ENCODE data around the gene UBTD2. TPM values are rescaled to one million over a fixed set of nuclear protein-coding genes. Genes with fewer than 3 reads are reported as not detected.
"Not testable (repeated sequence)": the region's sequence is repeated elsewhere in the genome, so short reads cannot be mapped to it uniquely, and the experiment has no call there.

UBTD2 gene
- total RNA-seq, 1 donor from 2014 or later: 47.5 TPM

- Mint-ChIP-seq H3K4me3 (ENCODE audit: unreplicated experiment) (no peak overlapping the region), H3K27me3 (ENCODE audit: unreplicated experiment) (no peaks in the 10 kb centered on the region), H3K27ac (ENCODE audit: unreplicated experiment) (no peak overlapping the region), H3K9me3 (ENCODE audit: unreplicated experiment) (no peaks in the 10 kb centered on the region), H3K4me1 (ENCODE audit: unreplicated experiment) (peaks cover 15% of the 10 kb centered on the region), H3K36me3 (ENCODE audit: unreplicated experiment) (no peaks in the 10 kb centered on the region)
- no peak for TF ChIP-seq CTCF (IDR thresholded peaks at IDR 0.05)
- no peak for DNase-seq (ENCODE audit: extremely low spot score, unreplicated experiment)
These were observed 4.9 kb upstream of the UBTD2 start for GRCh38 chr5:172288465-172288864.

DNA sequence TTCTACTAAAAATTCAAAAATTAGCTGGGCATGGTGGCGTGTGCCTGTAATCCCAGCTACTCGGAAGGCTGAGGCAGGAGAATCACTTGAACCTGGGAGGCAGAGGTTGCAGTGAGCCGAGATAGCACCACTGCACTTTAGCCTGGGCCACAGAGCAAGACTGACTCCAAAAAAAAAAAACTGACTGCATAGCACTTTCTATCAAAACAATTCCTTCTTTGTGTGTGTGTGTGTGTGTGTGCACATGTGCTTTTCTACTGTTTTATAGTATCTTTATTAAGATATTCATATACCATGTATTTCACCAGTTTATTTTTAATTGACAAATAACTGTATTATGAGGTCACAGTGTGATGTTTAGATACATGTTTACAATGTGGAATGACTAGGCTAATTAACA, 3.6 kb upstream of the UBTD2 start:
- H3K4me3 Mint-ChIP-seq (ENCODE audit: unreplicated experiment); H3K27me3 Mint-ChIP-seq (ENCODE audit: unreplicated experiment); DNase-seq (ENCODE audit: extremely low spot score, unreplicated experiment); H3K27ac Mint-ChIP-seq (ENCODE audit: unreplicated experiment); H3K36me3 Mint-ChIP-seq (ENCODE audit: unreplicated experiment); H3K9me3 Mint-ChIP-seq (ENCODE audit: unreplicated experiment): not testable (repeated sequence)
- H3K4me1 Mint-ChIP-seq (ENCODE audit: unreplicated experiment): peaks cover 13% of the 10 kb centered on the region

GRCh38 chr5:172285226-172286143, 1.9 kb upstream of the UBTD2 start:
- Mint-ChIP-seq H3K9me3 (ENCODE audit: unreplicated experiment) (no peaks in the 10 kb centered on the region), H3K27ac (ENCODE audit: unreplicated experiment) (peak overlapping the region; percentile 95), H3K27me3 (ENCODE audit: unreplicated experiment) (no peaks in the 10 kb centered on the region), H3K4me3 (ENCODE audit: unreplicated experiment) (peak overlapping the region; percentile 91), H3K4me1 (ENCODE audit: unreplicated experiment) (peaks cover 29% of the 10 kb centered on the region), H3K36me3 (ENCODE audit: unreplicated experiment) (no peaks in the 10 kb centered on the region)
- no peak for TF ChIP-seq CTCF (IDR thresholded peaks at IDR 0.05)
- no peak for DNase-seq (ENCODE audit: extremely low spot score, unreplicated experiment)

- DNase-seq (ENCODE audit: extremely low spot score, unreplicated experiment): no peak
- Mint-ChIP-seq H3K36me3 (ENCODE audit: unreplicated experiment) (no peaks in the 10 kb centered on the region), H3K27me3 (ENCODE audit: unreplicated experiment) (no peaks in the 10 kb centered on the region), H3K4me3 (ENCODE audit: unreplicated experiment) (peak overlapping the region; percentile 91), H3K4me1 (ENCODE audit: unreplicated experiment) (peaks cover 36% of the 10 kb centered on the region), H3K9me3 (ENCODE audit: unreplicated experiment) (no peaks in the 10 kb centered on the region), H3K27ac (ENCODE audit: unreplicated experiment) (peak overlapping the region; percentile 95)
- no peak for TF ChIP-seq CTCF (IDR thresholded peaks at IDR 0.05)
These were observed 1.0 kb upstream of the UBTD2 start for GRCh38 chr5:172284611-172284980.

DNA sequence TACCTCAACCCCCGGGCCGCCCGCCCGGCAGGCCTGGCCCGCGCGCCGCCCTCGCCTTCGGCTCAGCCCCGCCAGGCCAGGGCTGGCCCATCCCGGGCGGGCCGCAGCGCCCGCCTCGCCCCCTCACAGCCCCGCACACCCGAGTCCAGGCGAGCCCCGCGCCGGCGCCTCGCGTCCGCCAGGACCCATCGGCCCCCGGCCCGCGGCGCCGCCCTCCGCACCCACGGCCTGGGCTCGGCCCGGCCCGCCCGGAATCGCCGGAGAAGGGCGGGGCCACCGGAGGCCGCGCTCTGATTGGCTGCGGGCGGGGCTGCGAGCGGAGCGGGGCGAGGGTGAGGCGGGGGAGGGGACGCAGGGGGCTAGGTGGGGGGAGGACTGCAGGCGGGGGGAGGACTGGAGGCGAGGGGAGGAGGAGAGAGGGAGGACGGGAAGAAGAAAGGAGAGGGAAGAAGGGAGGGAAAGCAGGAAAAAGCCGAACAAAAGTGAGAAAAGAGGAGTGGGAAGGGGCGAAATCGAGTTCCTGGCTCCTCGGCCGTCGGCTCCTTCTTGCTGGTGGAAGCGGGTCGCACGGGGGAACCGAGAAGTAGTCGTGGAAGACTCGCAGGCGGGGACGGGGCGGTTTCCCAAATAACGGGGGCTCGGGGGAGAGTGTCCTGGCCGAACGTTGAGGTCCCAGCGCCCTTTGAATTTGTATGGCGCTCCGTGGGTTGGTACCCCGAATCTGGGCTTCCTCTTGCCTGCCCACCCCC, 472 bp upstream of the UBTD2 start:
- Mint-ChIP-seq H3K4me3 (ENCODE audit: unreplicated experiment) (peak overlapping the region; percentile 91), H3K4me1 (ENCODE audit: unreplicated experiment) (peaks cover 39% of the 10 kb centered on the region), H3K27me3 (ENCODE audit: unreplicated experiment) (no peaks in the 10 kb centered on the region), H3K9me3 (ENCODE audit: unreplicated experiment) (no peaks in the 10 kb centered on the region), H3K36me3 (ENCODE audit: unreplicated experiment) (no peaks in the 10 kb centered on the region), H3K27ac (ENCODE audit: unreplicated experiment) (peak overlapping the region; percentile 95)
- DNase-seq (ENCODE audit: extremely low spot score, unreplicated experiment): peak; percentile 95
- TF ChIP-seq CTCF (IDR thresholded peaks at IDR 0.05): no peak

All from osteocyte (in vitro differentiated cells).